ENCODE data around the gene VWA3B.
"Not testable (repeated sequence)": the region's sequence is repeated elsewhere in the genome, so short reads cannot be mapped to it uniquely, and the experiment has no call there.

VWA3B gene

DNA sequence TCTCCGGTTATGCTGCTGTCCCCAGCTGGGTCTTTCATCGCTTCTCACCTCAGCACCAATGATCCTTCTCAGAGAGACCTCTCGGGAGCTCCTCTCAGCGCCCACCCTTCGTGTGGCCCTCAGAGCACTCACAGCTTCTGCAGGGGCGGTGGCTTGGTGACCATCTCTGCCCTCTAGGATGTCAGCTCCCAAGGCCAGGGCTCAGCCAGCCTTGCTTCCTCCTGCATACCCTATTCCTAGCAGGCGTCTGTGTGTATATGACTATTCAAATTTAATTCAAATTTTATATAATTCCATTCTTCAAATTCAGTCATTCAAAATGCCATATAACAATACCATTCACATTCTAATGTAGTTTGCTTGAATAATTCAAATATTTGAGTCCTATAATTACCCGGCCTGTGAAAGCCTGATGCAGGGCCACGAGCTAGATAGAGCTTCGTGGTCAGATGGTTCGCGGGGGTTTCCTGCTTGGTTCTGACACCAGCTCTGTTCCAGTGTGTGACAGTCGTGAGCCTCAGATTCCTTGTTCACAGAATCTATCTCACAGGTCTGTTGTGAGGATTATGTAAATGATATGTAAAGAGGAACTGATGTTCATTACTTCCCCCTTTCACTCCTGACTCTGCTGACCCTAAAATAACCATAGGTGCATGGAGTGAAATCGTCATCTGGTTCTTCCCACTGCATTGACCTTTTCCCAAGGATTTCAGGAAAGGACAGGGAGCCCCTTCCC, 165.2 kb downstream of the VWA3B start:
- DNase-seq: no peak

DNA sequence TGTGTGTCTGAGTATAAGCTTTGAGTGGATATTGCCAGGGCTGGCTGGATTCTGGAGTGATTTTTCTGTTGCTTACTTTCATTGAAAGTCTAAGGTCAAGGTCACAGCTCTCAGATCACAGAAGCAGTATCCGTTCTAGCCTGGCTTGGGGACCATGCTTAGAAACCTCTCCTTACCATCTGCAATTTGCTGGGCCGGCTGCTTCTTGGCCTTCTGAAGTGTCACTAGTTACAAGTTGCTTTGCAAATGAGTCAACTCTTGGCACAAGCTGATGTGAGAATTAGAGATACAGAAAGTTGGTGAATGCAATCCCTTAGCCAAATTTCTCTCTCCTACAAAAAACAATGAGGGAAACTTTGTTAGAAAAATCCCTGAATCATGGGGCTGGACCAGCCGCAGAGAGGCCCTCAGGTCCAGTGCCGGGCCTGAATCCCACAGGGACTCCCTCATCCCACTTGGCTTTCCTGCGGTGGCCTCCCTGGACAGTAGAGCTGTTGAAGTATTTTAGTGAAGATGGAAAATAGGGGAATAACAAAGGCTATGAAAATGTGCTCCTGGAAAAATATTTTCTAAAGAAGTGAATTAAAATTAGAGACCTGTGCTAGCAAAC, 166.6 kb downstream of the VWA3B start:
- DNase-seq: no peak

DNA sequence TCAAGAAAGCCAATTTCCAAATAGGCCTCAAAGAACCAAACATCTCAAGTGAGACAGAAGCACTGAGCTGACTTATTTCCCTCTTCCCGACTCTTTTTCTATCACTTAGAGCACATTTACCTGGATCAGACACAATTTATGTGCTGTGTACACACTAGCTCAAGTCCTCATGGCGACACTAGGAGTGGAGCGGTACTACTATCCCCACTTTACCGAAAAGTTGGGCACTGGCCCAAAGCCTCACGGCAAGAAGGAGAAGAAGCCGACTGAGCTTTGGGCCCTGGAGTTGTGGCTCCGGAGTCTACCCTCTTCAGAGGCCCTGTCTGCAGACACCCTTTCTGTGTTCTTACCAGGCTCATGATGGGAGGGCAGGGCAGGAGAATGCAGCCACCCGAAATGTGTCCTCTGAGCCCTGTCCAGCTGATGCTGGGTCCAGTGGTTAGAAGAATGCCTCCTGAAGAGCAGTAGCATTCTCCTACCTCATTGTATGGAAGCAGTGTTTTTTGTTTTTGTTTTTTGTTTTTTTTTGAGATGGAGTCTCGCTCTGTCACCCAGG, 167.6 kb downstream of the VWA3B start:
- DNase-seq: no peak

DNA sequence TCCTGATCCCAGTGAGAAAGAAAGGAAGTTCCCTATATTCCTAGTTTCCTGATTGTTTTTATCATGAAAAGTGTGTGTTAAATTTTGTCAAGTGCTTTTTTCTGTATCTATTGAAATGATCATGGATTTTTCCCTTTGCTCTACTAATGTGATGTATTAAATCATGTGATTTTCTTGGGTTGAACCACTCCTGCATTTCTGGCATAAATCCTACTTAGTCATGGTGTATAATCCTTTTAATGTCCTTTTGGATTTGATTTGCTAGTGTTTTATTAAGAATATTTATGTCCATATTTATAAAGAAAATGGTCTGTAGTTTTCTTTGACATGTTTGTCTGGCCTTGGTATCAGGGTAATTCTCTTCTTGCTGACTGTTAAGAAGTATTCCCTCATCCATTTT, 171.9 kb downstream of the VWA3B start:
- no peak for DNase-seq

DNA sequence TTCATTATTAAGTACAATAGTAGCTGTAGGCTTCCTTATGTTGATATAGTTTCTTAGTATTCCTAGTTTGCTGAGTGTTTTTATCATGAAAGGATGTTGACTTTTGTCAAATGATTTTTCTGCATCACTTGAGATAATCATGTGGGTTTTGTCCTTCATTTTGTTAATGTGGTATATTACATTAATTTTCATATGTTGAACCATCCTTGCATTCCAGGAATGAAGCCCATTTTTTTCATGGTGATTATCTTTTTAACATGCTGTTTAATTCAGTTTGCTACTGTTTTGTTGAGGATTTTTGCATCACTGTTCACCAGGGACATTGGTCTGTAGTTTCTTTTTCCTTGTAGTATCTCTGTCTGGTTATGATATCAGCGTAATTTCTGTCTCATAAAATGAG, 176.4 kb downstream of the VWA3B start:
- no peak for DNase-seq

DNA sequence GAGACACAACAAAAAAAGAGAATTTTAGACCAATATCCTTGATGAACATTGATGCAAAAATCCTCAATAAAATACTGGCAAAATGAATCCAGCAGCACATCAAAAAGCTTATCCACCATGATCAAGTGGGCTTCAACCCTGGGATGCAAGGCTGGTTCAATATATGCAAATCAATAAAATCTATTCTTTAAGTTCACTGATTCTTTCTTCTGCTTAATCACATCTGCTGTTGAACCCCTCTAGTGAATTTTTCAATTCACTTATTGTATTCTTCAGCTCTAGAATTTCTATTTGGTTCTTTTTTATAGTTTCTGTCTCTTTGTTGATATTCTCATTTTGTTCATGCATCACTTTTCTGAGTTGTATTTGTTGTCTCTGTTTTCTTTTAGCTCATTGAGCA, 181.3 kb downstream of the VWA3B start:
- DNase-seq: not testable (repeated sequence)

DNA sequence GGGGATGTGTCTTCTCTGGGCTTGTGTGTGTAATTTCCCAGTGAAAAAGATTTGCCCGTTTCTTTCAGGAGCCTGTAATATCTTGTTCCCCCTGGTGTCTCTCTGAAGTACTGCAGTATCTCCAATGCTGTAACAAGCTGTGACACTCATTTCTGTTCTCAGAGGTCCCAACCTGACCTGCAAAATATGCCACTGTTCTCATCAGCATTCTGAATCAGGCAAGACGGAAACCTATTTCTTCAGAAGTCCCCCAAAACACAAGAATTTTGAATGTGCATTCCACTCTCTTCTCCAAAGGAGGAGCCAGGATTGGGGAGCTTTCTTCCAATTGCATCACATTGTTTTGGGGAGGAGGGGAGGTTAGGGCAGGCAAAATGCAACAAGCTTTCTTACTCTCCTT, 182.3 kb downstream of the VWA3B start:
- DNase-seq: no peak

DNA sequence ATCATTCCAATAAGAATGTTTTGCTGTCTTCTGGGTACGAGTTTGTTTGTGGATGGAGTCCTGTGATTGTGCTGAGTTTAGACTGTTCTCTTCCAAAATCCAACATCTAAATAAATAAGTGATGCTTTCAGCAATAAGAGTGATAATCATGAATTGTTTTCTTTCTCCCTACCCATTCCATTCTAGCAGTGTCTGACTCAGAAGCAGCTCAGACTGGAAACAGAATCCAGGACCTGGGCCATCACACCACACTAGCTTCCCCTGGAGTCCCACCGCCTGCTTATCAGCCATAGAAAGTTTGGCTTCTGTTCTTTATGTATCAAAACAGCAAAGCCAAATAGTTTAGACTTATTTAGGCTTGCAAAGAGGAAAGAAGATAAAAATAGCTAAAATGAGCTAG, 182.9 kb downstream of the VWA3B start:
- DNase-seq: no peak

DNA sequence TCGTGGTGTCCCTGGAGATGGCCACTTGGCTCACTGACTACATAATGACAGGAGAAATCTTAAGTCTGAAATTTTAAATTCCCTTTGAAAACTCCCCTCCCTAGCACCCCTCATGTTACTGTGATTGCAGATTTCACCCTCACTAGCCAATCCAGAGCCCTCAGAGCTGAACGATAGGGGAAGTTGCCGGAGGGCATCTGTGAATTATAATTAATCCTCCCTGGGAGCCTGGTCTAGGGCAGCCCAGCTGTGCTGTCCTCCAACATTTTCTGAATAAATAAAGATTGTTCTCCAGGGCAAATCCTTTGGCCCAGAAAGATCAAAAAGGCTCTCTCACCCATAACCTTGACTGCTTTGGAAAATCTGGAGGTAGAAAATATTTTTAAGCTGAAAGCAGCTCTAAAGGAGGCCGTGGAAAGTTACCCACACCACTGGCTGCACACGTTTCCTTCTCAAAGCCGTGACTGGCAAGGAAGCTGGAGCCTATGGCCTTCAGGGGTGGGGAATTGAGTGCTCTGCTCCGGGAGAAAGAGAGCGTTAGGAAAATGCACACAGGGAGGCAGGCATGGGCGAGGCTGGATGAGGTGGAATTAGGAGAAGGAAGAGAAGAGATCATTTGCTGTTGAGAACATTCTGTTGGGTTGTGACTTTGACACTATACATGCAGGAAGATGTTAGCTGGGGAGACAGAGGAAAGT, 190.3 kb downstream of the VWA3B start:
- peak; percentile 13 for DNase-seq

DNA sequence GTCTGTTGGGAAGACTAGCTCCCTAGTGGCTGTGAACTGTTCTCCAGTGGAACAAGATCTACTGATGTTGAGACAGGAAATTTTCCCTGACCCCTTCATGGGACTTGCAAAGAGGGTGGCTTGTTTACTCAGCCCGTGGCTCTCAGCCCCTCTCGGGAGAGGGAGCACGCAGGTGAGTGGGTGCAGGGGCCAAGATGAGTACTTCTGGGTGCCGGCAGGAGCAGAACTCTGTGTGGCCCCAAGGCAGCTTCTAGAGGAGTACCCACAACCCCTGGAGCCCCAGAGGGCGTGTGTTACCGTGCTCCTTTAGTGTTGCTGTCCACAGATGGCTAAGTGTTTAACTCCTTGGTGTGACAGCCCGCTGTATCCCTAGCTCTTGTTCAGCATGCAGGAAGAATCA, 191.1 kb downstream of the VWA3B start:
- no peak for DNase-seq

DNA sequence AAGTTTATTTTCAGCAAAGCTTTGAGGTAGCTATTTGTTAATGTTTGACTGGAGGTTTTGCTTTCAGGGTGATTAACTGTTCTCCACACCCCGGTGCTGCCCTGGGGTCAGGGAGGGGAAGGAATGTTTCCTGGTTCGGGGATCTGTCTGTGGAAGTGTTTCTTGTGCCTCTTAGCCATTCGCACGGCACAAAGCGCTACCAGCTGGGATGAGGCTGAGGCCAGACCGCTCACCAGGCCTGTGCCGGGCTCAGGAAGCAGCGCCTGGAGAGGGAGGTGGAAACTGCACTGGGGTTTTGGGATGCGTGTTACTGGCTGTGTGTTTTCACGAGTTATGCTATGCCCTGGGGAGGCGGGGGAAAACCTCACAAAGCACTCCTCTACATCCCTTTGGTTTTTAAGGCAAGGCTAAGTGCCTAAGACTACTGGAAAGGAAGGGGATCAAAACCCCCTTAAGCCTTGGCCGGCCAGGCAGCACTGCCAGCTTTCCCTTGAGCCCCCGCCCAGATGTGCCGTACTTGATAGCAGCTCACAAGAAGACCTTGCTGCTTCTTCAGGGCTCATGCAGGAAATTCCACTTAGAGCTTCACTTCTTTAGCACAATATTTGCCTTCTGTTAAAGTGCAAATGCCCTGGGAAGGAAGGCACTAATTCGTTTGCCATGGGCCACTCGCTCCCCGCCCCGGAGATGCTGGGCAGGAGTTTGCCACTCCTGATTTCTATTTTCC, 193.6 kb downstream of the VWA3B start:
- peak; percentile 54 for DNase-seq

DNA sequence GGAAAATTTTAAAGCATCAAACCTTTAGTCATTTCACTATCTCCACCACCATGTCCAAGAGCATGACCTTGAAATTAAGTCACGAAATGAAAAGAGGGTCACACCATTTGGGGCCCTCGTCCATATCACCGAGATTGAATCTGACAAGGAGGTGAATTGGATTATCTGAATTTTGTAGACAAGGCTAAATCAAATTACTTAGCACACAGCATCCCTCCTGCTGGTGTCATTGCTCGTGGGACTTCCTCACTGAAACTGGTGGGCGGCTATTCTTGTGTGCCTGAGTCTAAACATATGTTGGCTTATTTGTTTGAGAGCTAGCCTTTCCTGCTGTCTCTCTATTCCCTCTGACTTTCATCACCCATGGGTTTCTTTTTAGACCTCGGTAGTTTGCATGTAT, 194.6 kb downstream of the VWA3B start:
- no peak for DNase-seq

DNA sequence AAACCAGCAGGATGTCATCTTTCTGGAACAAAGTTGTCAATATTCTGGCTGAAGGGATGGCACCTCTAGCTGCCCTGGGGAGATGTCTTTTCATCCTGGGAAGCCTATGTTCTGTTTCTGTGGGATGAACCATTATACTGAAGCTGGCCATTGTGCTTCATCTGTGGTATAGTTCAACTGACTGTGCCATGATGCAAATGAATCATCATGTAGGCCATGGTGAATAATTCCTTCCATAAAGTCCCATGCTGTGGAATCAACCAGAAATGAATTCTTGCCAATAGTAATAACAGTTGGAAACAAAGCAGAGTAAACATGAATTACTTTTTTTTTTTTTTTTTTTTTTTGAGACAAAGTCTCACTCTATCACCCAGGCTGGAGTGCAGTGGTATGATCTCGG, 195.1 kb downstream of the VWA3B start:
- no peak for DNase-seq

DNA sequence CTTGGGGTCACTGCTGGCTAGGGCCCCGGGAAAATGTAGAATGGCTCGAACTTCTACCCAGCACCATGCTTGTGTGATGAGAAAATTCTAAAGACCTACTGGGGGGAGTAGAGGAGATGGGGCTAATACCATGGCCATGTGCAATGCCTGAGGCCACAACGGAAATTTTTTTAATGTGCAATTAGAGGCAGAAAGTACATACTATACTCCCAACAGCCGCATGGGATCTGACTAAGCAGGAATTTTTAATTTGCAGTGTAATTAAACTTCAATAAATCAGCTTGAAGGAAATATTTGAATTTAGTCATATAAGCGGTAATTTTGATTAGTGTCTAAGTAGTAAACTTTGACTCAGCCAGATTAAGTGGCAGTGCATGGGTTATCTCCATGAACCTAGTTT, 206.1 kb downstream of the VWA3B start:
- DNase-seq: no peak

DNA sequence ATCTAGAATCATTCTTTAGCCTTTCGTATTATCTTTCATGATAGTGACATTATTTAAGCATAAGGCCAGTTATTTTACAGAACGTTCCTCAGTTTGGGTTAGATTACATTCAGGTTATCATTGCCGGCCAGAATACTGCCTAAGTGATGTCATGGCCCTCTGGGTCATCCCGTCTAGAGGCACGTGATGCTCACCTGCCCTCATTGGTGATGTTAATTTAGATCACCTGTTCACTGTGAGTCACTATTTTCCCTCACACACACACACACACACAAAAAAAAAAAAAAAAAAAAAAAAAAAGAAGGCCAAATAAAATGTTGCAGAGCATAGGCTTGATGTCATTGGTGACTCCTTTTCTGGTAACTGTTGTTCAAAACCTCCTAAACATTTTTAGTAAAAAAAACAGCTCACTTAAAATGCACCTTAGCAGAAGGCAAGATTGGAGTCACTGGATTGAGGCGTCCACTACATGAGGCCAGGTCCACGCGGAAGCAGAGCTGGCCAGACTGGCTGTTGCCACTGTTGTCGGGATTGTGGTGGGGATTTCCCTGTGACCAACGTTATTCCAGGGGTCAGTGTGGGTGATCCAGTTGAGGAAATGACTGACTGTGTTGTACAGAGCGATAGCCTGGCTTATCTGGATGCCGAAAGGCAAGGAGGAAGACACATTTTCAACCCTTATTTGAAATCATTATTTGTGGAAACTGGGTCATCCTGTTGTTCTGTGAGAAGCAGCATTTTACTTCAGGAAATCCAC, 207.1 kb downstream of the VWA3B start:
- DNase-seq: no peak

DNA sequence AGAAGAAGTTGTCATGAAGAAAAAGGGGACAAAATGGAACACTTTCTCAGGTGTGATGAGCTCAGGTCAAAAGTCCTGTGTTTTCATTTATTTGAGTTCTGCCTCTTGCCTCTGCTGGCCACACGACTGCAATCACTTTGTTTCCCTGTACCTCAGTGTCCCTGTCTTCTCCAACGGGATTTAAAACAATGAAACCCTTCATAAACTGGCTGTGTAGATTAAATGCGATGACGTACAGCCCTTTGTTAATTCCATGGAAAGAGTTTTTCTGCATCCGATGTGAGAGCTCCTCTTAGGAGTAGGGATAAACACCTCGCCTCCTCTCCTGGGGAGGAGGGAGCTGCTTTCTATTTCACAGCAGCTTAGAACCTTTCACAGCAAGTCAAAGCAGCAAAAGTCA, 207.7 kb downstream of the VWA3B start:
- no peak for DNase-seq

DNA sequence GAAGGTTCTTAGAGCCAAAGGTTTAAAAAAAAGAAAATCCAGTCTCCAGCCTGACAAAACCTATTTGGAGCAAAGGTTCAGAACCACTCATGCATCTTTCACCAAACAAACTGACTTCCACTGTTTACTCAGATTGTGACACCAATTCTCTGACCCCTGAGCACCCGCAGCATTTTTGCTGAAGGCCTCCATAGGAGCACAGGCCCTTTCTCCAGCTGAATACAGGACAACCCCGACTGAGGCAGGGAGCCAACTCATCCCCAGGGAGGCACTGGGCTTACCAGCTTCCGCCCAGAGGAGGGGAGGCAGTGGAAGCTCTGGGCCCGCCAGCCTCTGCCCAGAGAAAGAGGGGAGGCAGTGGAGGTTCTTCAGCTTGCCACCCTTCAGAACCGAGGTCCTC, 208.3 kb downstream of the VWA3B start:
- DNase-seq: no peak

DNA sequence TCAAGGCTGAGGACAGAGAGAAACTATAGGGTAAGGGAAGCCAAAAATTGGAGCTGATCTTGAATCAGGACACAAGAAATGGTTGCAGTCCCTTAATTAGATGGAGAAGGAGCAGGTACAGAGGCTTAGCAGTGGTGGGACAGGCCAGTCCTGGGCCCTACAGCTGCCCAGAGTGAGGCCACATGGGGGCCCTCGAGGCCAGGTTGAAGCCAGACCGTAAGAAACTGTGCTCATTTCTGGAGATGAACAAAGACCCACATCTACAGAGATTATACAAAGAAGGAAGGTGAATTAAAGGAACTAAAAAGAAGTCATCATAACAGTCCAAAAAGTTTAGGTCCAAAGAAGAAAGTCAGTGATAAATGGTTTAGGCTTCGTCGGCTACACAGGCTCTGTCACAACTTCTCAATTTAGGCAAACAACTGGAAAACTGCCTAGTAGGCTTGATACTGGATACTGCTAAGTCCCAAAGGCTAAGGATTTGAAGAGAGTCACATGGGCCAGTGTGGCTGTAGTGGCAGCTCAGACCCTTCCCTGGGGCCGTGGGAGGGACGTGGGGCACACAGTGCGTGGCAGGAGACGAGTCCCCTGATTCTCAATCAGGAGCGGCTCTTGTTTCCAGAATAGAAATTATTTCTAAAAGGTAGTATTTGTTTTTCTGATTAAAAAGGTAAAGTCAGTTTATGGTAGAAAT, 208.9 kb downstream of the VWA3B start:
- no peak for DNase-seq

DNA sequence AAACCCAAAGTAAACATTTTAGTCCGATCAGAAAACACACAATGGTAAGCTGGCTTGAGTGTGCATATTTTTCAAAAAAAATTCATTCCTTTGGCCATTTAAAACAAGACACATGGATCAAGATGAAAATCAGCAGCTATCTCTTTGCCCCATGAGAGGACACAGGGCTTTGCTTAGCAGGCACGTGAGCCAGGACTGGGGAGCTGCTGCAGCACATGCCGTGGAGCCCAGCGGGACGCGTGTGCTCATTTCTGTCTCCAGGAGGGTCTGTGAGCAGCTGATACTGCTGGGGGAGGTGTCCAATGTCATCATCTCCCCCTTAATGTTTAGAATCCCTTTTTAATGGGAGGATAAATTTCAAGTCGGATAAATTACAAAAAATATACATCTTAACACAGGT, 209.5 kb downstream of the VWA3B start:
- no peak for DNase-seq

DNA sequence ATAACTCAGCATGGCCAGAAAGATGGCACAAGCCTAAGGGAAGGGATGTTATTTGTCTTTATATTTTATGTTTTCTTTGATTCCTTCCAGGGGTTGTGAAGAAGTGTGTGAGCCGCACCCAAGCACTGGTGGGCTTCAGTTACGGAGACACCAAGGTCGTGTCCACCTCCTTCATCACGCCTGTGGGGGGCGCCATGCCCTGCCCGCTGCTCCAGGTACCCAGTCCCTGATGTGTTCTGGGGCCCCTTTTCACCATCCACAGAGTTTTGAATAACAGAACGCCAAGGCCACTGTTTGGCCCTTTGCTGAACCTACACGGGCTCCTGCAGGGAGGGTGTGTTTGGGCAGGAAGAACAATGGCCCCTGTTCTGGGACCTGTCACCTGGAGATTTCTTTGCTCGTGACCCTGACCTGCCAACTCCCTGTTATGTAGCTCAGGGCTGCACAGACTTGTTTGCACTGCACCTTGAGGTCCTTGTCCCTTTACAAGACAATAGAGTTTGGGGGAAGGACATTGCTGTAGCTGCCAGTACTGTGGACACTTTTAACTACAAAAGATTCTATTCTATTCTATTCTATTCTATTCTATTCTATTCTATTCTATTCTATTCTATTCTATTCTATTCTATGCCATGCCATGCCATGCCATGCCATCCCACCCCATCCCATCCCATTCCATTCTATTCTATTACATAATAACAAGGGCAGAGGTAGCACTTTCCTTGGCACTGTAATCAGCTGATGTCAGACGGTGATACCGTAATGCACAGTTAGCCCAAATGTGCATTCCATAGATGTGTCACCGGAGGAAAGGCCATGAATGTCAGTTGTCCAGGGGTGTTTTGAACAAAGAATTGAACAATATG, 211.1 kb downstream of the VWA3B start:
- no peak for DNase-seq
